GF-D8 (cell line): ENCODE data around the gene C1orf21.

Experiments
- DNase-seq: peaks from one replicate; lab custom pipeline; 2025; lab: John Stamatoyannopoulos, UW

Gene C1orf21

GRCh38 chr1:184387069-184387475 lies 243 bp downstream of the C1orf21 start:
- no peak for DNase-seq

GRCh38 chr1:184387476-184388318 lies 868 bp downstream of the C1orf21 start:
- no peak for DNase-seq

- DNase-seq = no peak
Observed at GRCh38 chr1:184388319-184388889, 1.6 kb downstream of the C1orf21 start.

GRCh38 chr1:184388971-184389370 lies 2.1 kb downstream of the C1orf21 start:
- DNase-seq = no peak

GRCh38 chr1:184389446-184389845 lies 2.6 kb downstream of the C1orf21 start:
- DNase-seq = no peak

GRCh38 chr1:184390889-184391288 lies 4.1 kb downstream of the C1orf21 start:
- DNase-seq = no peak

- no peak for DNase-seq
Observed at GRCh38 chr1:184392067-184392466, 5.2 kb downstream of the C1orf21 start.

- no peak for DNase-seq
Observed at GRCh38 chr1:184392779-184393522, 6.1 kb downstream of the C1orf21 start.

GRCh38 chr1:184393962-184394361 lies 7.1 kb downstream of the C1orf21 start:
- no peak for DNase-seq

- no peak for DNase-seq
Observed at GRCh38 chr1:184395370-184395769, 8.5 kb downstream of the C1orf21 start.

- no peak for DNase-seq
Observed at GRCh38 chr1:184395937-184396480, 9.2 kb downstream of the C1orf21 start.

- no peak for DNase-seq
Observed at GRCh38 chr1:184399192-184399847, 12.5 kb downstream of the C1orf21 start.

- DNase-seq = no peak
Observed at GRCh38 chr1:184403961-184404726, 17.3 kb downstream of the C1orf21 start.

- DNase-seq = no peak
Observed at GRCh38 chr1:184404727-184405027, 17.8 kb downstream of the C1orf21 start.

GRCh38 chr1:184405094-184405800 lies 18.4 kb downstream of the C1orf21 start:
- DNase-seq = no peak

- DNase-seq = no peak
Observed at GRCh38 chr1:184405801-184406142, 18.9 kb downstream of the C1orf21 start.

GRCh38 chr1:184406479-184406878 lies 19.6 kb downstream of the C1orf21 start:
- no peak for DNase-seq

GRCh38 chr1:184407816-184408510 lies 21.1 kb downstream of the C1orf21 start:
- DNase-seq = no peak

- DNase-seq = no peak
Observed at GRCh38 chr1:184408580-184408979, 21.8 kb downstream of the C1orf21 start.

GRCh38 chr1:184409011-184409410 lies 22.2 kb downstream of the C1orf21 start:
- no peak for DNase-seq
